Liver (tissue), 9 donors: ENCODE data around the gene PATL2. TPM values are rescaled to one million over a fixed set of nuclear protein-coding genes. Genes with fewer than 3 reads are reported as not detected.

Experiments used
- DNase-seq: peaks from one replicate; pipeline ENCODE4 v3.0.0-alpha.2; 2017; ENCODE audit warnings: low spot score
- H3K27ac ChIP-seq, 2 donors: one replicate each; pipeline ENCODE4 v1.7.0; 2013; ENCODE audit warnings: inconsistent platforms in 2 of 2, low read length in 2 of 2, control low read depth in 1 of 2, low read depth in 1 of 2, mild to moderate bottlenecking in 1 of 2
- H3K27me3 ChIP-seq, 4 donors: one replicate each; pipeline versions ENCODE4 v1.6.1 to v1.7.0; 2013; ENCODE audit warnings: low read length in 3 of 4, inconsistent platforms in 1 of 4, mild to moderate bottlenecking in 1 of 4, moderate library complexity in 1 of 4; ENCODE audit not compliant: control insufficient read depth in 4 of 4, insufficient read depth in 4 of 4
- H3K36me3 ChIP-seq, 4 donors: one replicate each; pipeline versions ENCODE4 v1.6.1 to v1.7.0; 2013; ENCODE audit warnings: low read length in 3 of 4, mild to moderate bottlenecking in 3 of 4, low read depth in 1 of 4, moderate library complexity in 1 of 4; ENCODE audit not compliant: control insufficient read depth in 4 of 4, insufficient read depth in 3 of 4
- H3K4me1 ChIP-seq, 4 donors: one replicate each; pipeline versions ENCODE4 v1.6.1 to v1.7.0; 2013; ENCODE audit warnings: low read length in 3 of 4, mild to moderate bottlenecking in 3 of 4, moderate library complexity in 1 of 4; ENCODE audit not compliant: control insufficient read depth in 4 of 4, insufficient read depth in 4 of 4
- H3K4me3 ChIP-seq, 3 donors: one replicate each; pipeline versions ENCODE4 v1.6.1 to v1.7.0; 2013; ENCODE audit warnings: low read length in 3 of 3, control low read depth in 1 of 3, low read depth in 1 of 3, mild to moderate bottlenecking in 1 of 3
- H3K9ac ChIP-seq, 2 donors: one replicate each; pipeline ENCODE4 v1.7.0; 2013; ENCODE audit warnings: low read length in 2 of 2, mild to moderate bottlenecking in 2 of 2, moderate library complexity in 2 of 2, control low read depth in 1 of 2, low read depth in 1 of 2
- H3K9me3 ChIP-seq, 4 donors: one replicate each; pipeline versions ENCODE4 v1.6.1 to v1.7.0; 2013; ENCODE audit warnings: low read length in 3 of 4; ENCODE audit not compliant: control insufficient read depth in 4 of 4
- ATF3 ChIP-seq: IDR thresholded peaks from 2 replicates; pipeline ENCODE4 v1.6.1; 2016; ENCODE audit warnings: antibody characterized with exemption
- EGR1 ChIP-seq, 2 donors: IDR thresholded peaks; 2 replicates each; pipeline ENCODE4 v1.6.1; 2016 to 2018; ENCODE audit warnings: antibody characterized with exemption in 2 of 2, low read depth in 2 of 2
- FOXA1 ChIP-seq: IDR thresholded peaks from 2 replicates; pipeline ENCODE4 v1.6.1; 2016; ENCODE audit warnings: antibody characterized with exemption
- FOXA2 ChIP-seq: IDR thresholded peaks from 2 replicates; pipeline ENCODE4 v1.6.1; 2016; ENCODE audit warnings: antibody characterized with exemption
- MAX ChIP-seq: IDR thresholded peaks from 2 replicates; pipeline ENCODE4 v1.6.1; 2016; ENCODE audit warnings: antibody characterized with exemption
- NR2F2 ChIP-seq: IDR thresholded peaks from 2 replicates; pipeline ENCODE4 v1.6.1; 2016; ENCODE audit warnings: antibody characterized with exemption
- RAD21 ChIP-seq, 2 donors: IDR thresholded peaks; 2 replicates each; pipeline ENCODE4 v1.6.1; 2016; ENCODE audit warnings: antibody characterized with exemption in 2 of 2, mild to moderate bottlenecking in 2 of 2
- REST ChIP-seq: IDR thresholded peaks from 2 replicates; pipeline ENCODE4 v1.6.1; 2016; ENCODE audit warnings: antibody characterized with exemption, mild to moderate bottlenecking
- RXRA ChIP-seq, 2 donors: IDR thresholded peaks; 2 replicates each; pipeline ENCODE4 v1.6.1; 2017 to 2018; ENCODE audit warnings: antibody characterized with exemption in 2 of 2, mild to moderate bottlenecking in 1 of 2
- SP1 ChIP-seq: IDR thresholded peaks from 2 replicates; pipeline ENCODE4 v1.6.1; 2018; ENCODE audit warnings: antibody characterized with exemption, mild to moderate bottlenecking
- TAF1 ChIP-seq: conservative IDR thresholded peaks from 2 replicates; pipeline ENCODE4 v1.6.1; 2016; ENCODE audit warnings: antibody characterized with exemption, mild to moderate bottlenecking
- YY1 ChIP-seq: IDR thresholded peaks from 2 replicates; pipeline ENCODE4 v1.6.1; 2016; ENCODE audit warnings: antibody characterized with exemption, mild to moderate bottlenecking
- WGBS: extraction: QIAGEN DNeasy Blood & Tissue Kit; methylation state at CpG from one replicate; pipeline ENCODE4 v1.1.7; 2013; 5-methylcytosine and 5-hydroxymethylcytosine counted together
- polyA plus RNA-seq, 2 donors: library from polyadenylated mRNA; stranded (reverse) in 1 of 2; unstranded in 1 of 2; fragments of 200-250 nt in 1 of 2; fragments of >200 nt in 1 of 2; fragmentation: Nextera tagmentation in 1 of 2; extraction: Ambion mirVana in 1 of 2; gene quantifications; one replicate each; pipeline versions ENCODE4 v1.2.1 to v1.2.3, GENCODE V29; 2013 to 2015
- total RNA-seq, 2 donors: library from RNA; depleted of rRNA; stranded (reverse); fragments of >200 nt; gene quantifications; one replicate each; pipeline ENCODE4 v1.2.3, GENCODE V29; 2014
- TF ChIP-seq, protein P1 (sequence below): fragments of 150-350 bp; IDR thresholded peaks from 2 replicates; pipeline ENCODE4 v1.5.1; 2017; ENCODE audit warnings: improper control_type of control experiment, low read depth, low read length; ENCODE audit not compliant: missing input control
- TF ChIP-seq, protein P2 (sequence below): IDR thresholded peaks from 2 replicates; pipeline ENCODE4 v1.6.1; 2016; ENCODE audit warnings: antibody characterized with exemption
- donor health status: healthy.
- donor health status: healthy.
- donor health status: healthy.
- donor health status: healthy.
- donor health status: healthy.

Gene PATL2
- total and polyA plus RNA-seq, 4 donors: 0.32 to 1.0 (median 0.67) TPM

GRCh38 chr15:44682211-44682610 lies 28.9 kb downstream of the PATL2 start (continued):
- no peak for TF ChIP-seq TAF1
- no peak for TF ChIP-seq REST

DNA sequence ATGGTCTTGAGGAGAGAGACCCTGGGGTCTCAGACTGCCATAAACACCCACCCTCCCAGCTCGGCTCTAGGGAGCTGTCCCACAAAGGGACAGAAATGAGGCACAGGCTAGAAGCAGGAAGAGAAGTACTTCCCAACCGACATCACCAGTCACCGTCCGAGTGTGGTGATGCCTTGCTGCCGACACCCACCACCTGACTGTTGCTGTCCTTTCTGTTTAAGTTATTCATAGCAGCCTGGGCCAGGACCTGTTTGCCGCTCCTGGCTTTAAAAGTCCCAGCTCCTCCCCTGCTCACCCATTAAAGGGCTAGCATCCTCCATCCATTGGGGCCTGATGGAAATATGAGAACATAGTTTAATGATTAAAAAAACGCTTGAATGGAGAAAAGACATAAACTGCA lies 34.4 kb downstream of the PATL2 start:
- Histone ChIP-seq H3K9me3 (no peaks in the 10 kb centered on the region), H3K4me3 (no peak overlapping the region)
- 77% methylated on average over 7 of the region's 7 CpGs for WGBS

More for the DNA sequence above, 34.4 kb downstream of the PATL2 start:
- Histone ChIP-seq H3K27me3 (no peaks in the 10 kb centered on the region), H3K27ac (no peak overlapping the region), H3K4me1 (no peaks in the 10 kb centered on the region), H3K9ac (no peak overlapping the region), H3K36me3 (no peaks in the 10 kb centered on the region)
- TF ChIP-seq RXRA (IDR thresholded peaks at IDR 0.05): no peak
- TF ChIP-seq, protein P1, sequence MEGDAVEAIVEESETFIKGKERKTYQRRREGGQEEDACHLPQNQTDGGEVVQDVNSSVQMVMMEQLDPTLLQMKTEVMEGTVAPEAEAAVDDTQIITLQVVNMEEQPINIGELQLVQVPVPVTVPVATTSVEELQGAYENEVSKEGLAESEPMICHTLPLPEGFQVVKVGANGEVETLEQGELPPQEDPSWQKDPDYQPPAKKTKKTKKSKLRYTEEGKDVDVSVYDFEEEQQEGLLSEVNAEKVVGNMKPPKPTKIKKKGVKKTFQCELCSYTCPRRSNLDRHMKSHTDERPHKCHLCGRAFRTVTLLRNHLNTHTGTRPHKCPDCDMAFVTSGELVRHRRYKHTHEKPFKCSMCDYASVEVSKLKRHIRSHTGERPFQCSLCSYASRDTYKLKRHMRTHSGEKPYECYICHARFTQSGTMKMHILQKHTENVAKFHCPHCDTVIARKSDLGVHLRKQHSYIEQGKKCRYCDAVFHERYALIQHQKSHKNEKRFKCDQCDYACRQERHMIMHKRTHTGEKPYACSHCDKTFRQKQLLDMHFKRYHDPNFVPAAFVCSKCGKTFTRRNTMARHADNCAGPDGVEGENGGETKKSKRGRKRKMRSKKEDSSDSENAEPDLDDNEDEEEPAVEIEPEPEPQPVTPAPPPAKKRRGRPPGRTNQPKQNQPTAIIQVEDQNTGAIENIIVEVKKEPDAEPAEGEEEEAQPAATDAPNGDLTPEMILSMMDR: no peak
- TF ChIP-seq MAX: no peak
- no peak for TF ChIP-seq REST
- no peak for TF ChIP-seq FOXA2
- no peak for TF ChIP-seq ATF3
- TF ChIP-seq TAF1: no peak
- TF ChIP-seq EGR1 (IDR thresholded peaks at IDR 0.05; ENCODE audit: low read depth in 2 of 2): no peak
- TF ChIP-seq, protein P2, sequence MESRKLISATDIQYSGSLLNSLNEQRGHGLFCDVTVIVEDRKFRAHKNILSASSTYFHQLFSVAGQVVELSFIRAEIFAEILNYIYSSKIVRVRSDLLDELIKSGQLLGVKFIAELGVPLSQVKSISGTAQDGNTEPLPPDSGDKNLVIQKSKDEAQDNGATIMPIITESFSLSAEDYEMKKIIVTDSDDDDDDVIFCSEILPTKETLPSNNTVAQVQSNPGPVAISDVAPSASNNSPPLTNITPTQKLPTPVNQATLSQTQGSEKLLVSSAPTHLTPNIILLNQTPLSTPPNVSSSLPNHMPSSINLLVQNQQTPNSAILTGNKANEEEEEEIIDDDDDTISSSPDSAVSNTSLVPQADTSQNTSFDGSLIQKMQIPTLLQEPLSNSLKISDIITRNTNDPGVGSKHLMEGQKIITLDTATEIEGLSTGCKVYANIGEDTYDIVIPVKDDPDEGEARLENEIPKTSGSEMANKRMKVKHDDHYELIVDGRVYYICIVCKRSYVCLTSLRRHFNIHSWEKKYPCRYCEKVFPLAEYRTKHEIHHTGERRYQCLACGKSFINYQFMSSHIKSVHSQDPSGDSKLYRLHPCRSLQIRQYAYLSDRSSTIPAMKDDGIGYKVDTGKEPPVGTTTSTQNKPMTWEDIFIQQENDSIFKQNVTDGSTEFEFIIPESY: no peak
- TF ChIP-seq FOXA1: no peak
- TF ChIP-seq NR2F2: no peak
- TF ChIP-seq SP1: no peak
- TF ChIP-seq YY1: no peak
- no peak for TF ChIP-seq RAD21 (IDR thresholded peaks at IDR 0.05)
- DNase-seq: no peak
